Activated CD4-positive, alpha-beta T cell treated with anti-CD3 and anti-CD28 coated beads, Interleukin-2, amount 50 U/mL, for 4 hours (primary cell): ENCODE data around the gene TOE1.
"Not testable (repeated sequence)": the region's sequence is repeated elsewhere in the genome, so short reads cannot be mapped to it uniquely, and the experiment has no call there.

ENCODE experiments used
- DNase-seq, 2 experiments: peaks; one replicate each; pipeline ENCODE4 v3.0.0-alpha.2; 2020

TOE1 gene

DNA sequence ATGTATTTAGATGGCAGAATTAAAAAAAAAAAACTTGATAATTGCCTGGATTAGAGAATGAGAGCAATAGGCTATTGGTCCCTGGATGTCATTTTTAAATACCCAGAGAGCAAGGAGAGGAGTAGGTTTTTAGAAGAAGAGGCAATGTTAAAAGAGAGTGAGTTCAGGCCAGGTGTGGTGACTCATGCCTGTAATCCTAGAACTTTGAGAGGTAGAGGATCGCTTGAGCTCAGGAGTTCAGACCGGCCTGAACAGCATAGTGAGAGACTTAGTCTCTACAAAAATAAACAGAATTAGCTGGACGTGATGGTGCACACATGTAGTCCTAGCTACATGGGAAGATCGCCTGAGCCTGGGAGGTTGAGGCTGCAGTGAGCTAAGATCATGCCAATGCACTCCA is 16.2 kb downstream of the TOE1 start:
- DNase-seq, result no peak

DNA sequence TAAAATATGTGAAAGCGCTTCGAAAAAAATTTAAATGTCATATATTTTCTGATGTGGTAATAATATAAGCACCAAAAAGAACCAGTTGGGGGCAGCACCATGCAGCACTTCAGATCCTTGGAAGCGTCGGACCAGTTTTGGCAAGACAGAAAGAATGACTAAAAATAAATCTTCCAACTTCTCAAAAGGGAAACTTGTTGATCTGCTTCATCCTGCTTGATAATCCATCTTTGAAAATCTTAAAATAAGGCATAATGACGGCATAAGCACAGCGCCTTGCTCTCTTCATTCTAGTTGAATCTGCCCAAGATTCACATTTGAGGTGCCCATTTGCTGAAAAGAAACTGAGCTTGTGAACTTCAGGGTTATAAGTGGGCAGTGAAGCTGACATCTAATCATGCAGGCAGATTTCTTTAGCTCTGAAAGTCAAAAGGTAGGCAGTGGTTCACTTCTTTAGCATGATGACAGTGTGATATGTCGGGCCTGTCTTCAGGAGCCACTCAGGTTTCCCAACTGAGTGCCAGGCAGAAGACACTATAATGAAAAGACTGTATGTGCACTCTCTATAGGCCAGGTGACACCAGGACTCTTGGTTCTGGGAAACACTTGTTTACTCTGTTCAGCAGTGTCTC is 20.0 kb downstream of the TOE1 start:
- peak; percentile 47 to 50 for DNase-seq

DNA sequence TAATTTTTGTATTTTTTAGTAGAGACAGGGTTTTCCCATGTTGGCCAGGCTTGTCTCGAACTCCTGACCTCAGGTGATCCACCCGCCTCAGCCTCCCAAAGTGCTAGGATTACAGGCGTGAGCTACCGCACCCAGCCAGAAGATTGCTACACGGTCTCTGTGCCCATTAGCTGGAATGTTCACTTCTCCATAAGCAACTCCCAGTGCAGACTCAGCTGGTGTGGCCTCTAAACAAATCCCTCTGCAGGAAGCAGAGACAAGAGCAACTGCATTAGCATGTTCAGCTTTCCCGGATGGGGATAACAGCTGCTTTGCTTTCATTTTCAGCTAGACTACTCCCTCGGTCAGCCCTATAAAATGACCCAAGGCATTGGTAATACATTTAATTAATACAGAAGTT is 21.0 kb downstream of the TOE1 start:
- DNase-seq, result not testable (repeated sequence)

DNA sequence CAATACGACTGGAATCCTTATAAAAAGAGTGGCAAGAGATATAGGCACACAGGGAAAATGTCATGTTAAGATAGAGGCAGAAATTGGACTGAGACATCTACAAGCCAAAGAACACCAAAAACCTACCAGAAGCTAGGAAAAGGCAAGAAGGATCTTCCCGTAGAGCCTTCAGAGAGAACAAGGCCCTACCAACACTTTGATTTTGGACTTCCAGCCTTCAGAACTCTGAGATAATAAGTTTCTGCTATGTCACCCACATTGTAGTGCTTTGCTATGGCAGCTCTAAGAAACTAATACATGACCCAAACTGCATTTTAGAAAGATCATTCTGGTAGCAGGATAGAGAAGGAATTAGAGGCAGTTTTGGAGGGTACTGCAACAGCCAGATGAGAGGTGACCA is 24.3 kb downstream of the TOE1 start:
- no peak for DNase-seq

DNA sequence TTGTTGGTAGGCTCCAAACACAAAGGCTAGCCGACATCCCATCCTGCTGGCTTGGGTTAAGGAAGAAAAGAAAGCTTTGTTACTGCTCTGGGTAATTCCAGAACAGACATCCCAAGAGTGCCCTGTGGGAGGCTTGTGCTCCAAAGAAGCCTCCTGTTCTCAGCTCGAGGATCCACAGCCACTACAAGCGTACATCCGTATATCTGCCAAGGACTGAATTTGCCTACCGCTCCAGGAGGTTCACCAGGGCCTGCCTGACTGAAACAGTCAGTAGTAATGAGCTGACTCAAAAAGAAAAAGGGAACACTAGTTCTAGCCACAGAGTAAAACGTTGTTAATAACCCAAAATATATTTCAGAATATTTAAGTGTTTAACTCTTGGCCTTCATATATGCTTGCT is 25.1 kb downstream of the TOE1 start:
- DNase-seq, result no peak

DNA sequence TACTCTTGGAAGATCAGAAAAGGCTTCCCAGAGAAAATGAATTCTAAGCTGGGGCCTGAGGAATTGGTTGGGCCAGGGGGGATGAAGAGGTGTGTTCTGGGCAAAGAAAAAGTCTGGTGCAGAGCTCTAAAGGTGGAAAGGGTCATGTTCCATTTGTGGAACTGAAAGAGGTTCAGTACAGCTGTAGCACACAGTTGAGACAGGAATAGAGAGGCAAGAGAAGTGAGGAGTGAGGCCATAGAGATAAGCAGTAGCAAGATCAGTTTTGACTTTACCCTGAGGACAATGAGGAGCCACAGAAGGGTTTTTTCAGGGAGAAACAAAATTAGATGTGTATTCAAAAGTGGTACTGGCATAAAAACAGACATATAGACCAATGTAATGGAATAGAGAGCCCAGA is 30.6 kb downstream of the TOE1 start:
- DNase-seq, result no peak

DNA sequence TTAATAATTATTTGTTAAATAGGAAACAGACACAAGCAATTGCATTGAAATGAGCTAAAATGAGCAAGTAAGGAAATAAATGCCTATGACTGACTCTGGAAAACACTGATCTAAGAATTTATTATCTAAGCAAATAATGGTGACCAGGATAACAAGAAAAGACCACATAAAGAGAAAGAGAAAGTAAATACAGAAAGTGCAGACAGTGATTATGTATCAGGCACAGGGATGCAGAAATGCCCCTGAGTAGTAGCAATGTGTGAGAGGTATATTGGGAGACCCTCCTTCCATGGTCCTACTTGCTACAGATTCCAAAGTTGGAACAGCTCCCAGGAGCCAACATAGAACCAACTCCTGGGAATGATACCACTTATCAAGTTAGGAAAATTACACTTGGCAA is 33.6 kb downstream of the TOE1 start:
- no peak for DNase-seq

DNA sequence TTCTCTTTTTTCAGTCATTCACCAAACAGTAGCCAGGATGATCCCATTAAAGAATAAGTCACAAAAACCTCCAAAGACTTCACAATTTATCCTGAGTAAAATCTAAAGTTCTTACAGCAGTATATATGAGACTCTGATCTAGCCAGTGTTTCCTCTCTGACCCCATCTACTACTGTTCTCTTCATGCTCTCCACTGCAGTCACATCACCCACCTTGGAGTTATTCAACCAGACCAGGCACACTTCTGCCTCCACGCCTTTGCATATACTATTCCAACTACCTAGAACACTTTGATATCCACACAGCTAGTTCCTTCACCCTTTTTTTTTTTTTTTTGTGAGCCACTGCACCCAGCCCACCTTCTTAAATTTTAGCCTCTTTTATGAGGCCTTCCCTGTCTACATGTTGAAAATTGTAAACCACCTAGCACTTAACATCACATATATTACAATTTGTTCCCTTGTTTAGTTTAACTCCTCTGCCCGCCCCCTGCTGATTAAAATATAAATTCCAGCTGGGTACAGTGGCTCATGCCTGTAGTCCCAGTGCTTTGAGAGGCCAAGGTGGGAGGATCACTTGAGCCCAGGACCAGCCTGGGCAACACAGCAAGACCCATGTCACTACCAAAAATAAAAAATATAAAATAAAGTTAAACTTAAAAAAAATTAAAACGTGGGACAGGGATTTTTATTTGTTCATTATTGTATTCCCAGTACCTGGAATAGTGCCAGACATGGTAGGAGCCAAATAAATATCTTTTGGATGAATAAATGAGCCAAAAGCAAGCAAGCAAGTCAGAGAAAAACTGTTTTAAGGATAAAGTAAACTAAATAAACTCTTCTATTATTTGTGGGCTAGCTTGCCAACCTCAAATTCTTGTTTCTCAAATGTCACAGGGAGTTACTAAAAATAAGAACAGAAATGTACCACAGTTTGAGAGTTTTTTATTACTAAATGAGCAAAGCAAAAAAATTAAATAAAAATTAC is 35.4 kb downstream of the TOE1 start:
- no peak for DNase-seq

DNA sequence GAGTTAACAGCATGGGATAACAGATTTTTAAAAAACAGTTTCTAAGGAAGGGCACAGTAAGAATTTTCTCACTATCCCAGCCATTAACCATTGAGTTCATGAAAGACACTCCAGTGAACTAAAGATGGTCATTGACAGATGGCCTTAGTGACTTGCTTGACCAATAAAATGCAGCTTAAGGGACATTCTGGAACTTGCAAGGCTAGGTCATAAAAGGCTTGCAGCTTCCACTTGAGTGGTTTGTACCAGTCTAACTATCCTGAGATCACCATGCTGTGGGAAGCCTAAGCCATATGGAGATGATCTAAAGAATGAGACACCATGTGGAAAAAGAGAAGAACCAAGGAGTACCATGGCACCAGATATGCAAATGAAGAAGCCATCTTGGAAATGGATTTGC is 38.2 kb downstream of the TOE1 start:
- DNase-seq, result no peak

DNA sequence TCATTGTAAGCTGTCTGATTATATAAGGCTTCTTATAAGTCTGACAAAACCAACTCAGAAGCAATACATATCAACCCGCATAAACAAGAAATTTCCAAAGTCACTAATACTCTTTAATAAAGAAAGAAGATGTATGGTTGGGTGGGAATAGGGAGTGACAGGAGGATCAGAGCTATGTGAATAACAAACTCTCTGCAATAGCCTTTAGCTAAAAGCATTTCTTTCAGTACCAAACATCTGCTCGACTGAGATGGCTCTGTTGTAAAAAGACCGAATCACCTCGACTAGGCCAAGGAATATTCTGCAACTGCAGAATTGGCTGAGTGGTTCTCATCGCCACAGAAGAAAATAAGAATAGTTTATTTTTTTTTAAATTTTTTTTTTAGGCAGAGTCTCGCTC is 39.6 kb downstream of the TOE1 start:
- no peak for DNase-seq

DNA sequence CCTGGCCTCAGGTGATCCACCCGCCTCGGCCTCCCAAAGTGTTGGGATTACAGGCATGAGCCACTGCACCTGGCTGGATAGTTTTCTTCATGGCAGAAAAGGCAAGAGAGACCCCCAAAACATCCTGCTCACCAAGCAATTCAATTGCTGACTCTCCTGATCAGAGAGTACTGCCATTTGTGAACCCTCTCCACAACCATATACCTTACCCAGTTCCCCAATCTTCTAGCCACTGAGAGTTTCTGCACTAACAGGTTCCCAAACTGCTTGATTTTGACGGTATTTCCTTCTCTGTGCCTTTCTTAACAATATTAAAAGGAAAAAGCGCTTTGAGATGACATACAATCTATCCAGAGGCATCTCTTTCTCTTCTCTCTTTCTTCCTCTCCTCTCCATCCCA is 40.2 kb downstream of the TOE1 start:
- DNase-seq, result no peak

DNA sequence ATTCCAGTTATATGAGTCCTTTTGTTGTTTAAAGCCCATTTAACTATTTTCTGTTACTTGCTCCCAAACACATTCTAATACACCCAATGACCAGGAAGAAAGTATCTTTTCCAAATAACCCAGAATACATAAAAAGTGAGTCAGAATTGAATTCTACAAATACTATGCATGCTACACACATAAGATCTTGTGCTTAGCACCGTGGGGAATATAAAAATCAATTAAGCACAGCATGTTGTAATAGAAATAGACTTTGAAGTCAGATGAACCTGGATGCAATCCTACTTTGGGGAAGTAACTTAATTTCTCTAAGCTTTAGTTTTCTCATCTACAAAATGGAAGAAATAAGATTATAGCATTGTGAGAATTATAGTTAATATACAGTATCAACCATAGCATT is 40.8 kb downstream of the TOE1 start:
- no peak for DNase-seq

DNA sequence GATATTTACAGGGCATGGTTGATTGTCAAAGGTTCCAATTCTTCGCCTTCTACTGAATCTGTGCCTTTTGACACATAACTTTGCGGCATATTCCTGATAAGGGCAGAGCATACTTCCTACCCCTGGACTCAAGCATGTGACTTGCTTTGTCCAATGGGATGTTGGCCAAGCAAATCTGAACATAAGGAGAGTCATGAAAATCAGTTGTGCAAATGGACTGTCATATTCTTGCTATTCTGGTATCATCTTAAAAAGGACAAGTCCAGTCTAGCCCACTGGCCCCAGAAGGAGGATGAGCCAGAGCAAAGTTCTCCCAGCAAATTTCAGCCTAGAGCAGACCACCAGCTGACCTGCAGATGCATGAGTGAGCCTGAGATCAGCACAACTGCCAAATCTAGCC is 41.3 kb downstream of the TOE1 start:
- DNase-seq, result no peak

DNA sequence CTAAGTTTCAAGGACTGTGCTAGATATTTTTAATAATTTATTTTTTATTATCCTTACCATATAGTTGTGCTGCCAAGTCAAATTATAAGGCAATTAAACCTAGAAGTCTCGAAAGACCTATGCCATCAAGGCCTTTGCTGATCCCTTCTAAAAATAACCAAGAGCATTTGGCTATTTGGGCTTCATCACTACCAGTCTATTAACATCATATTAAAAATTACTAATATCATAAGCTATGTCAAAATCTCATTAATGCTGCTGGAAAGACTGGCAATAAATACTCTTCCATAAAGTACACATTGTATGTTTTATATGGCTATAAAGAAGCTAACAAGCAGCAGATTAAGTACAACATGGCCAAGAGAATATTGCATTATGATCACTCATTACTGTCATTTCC is 43.2 kb downstream of the TOE1 start:
- no peak for DNase-seq

DNA sequence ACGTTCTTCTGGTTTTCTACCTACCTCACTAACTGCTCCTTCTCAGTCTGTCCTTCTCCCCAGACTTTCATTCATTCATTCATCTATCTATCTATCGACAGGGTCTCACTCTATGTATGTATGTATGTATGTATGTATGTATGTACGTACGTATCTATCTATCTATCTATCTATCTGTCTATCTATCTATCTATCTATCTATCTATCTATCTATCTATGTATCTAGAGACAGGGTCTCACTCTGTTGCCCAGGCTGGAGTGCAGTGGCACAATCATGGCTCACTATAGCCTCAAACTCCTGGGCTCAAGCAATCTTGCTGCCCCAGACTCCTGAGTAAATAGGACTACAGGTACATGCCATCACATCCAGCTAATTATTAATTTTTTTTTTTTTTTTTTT is 44.2 kb downstream of the TOE1 start:
- not testable (repeated sequence) for DNase-seq

DNA sequence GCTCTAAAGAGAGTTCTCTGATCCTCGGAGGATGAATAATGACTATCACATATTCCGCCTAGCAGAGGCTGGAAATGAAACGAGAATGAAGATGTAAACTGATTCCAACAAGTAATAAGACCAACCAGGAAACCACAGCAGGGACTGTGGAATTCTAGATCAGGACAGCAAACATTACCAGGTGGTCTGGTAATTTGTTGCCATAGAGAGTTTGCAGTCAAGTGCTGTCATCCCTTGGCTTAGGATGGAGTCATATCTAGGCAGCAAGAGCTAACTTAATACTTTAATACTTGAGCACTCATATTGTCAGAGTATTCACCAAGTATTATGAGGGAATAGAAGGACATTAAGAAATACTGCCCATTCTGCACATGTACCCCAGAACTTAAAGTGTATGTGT is 45.3 kb downstream of the TOE1 start:
- DNase-seq, result no peak

DNA sequence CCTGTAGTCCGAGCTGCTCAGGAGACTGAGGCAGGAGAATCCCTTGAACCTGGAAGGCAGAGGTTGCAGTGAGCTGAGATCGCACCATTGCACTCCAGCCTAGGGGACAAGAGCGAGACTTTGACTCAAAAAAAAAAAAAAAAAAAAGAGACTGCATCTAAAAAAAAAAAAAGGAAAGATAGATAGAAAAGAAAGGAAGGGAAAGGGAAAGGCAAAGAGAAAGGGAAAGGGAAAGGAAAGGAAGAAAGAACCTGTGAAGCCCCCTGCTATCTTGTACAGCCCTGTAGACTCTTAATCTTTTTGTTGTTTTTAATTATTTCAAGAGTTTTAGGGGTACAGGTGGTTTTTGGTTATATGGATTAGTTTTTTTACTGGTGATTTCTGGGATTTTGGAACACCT is 46.2 kb downstream of the TOE1 start:
- DNase-seq, result no peak
